IPS-18c (cell line): Measurements from ENCODE around the gene SYNE1.
"Not testable (repeated sequence)": the region's sequence is repeated elsewhere in the genome, so short reads cannot be mapped to it uniquely, and the experiment has no call there.

Experiments used
- H3K4me3 ChIP-seq: 2 replicates; pipeline ENCODE4 v1.7.0; 2013; ENCODE audit warnings: low read depth, mild to moderate bottlenecking, low read length, moderate library complexity; ENCODE audit not compliant: insufficient read depth
- H3K9me3 ChIP-seq: one replicate; pipeline ENCODE4 v1.6.1; 2013; ENCODE audit warnings: mild to moderate bottlenecking, low read length, moderate library complexity; ENCODE audit not compliant: control insufficient read depth, insufficient read depth

SYNE1 gene

DNA sequence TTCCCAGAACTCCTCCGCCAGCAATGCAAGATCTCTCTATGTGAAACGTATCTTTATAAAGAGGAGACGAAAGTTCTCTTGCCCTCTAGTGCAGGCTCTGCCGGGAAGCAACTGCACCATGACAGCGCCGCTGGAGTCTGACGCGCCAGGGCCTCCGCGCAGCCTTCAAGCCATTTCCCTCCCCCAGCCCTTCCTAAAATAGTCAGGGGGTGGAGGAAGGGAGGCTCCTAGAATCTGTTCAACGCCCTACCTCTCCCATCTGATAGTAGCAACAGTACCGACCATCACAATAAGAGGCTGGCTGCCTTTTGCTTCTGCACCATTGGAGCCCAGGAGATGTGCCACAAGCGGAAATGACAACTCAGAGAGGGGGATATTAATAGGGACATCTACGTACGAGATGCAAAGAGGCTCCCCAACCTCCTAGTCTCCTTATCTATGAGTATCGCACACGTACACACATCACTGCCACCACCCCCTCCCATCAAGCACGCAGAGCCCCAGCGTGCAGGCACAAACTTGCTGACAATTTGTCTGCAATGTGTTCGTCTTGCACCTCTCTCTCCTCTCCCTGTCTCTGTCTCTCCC lies 1.0 kb downstream of the SYNE1 start:
- Histone ChIP-seq H3K4me3 (peak overlapping the region; percentile 68), H3K9me3 (no peaks in the 10 kb centered on the region)

DNA sequence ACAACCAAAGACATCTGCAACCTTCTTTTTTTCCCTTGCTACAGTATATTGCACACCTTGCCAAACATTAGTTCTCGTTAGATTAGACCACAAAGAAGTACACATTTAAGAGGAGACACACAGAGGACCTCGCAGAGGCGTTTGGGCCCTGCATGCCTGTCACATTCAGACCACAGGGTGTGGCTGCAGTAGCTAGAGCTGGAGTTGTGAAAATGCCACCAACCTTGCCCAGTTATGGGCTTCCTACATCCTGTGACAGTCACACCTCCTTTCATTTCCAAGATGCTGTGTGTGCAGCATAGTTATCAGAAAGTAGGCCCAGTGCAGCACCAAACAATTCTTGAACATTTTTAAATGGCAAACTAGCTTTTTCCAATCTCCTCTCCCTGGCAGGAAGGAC lies 2.4 kb downstream of the SYNE1 start:
- no peak overlapping the region for H3K4me3 ChIP-seq
- H3K9me3 ChIP-seq = no peaks in the 10 kb centered on the region

DNA sequence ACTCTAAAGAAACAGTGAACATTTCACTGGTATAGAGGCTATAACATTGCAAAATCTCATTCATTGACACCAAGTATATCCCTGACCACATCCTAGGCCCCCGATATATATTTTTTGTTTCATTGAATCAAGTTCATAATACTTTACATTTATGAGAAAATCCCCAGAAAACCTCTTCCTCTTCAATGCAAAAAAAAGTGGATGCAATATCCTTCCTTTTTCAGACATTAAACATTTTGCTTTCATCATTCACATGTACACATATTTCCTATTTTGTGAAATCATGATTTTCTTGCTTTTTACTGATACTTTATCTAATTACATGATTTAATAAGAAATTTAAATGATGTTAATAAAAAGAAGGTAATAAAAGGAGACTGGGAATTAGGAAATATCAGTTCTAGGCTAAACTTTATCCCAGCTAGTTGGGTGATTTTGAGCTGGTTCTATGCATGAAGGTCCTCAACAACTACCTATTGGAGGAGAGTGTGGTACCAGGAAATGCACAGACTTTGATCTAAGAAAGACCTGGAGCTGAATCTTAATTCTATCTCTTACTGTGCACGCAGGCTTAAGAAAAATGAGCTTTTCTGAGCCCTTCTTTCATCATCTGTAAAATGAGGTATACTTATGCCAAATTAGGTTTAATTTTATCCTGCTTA lies 4.9 kb downstream of the SYNE1 start:
- Histone ChIP-seq H3K9me3 (no peaks in the 10 kb centered on the region), H3K4me3 (no peak overlapping the region)

DNA sequence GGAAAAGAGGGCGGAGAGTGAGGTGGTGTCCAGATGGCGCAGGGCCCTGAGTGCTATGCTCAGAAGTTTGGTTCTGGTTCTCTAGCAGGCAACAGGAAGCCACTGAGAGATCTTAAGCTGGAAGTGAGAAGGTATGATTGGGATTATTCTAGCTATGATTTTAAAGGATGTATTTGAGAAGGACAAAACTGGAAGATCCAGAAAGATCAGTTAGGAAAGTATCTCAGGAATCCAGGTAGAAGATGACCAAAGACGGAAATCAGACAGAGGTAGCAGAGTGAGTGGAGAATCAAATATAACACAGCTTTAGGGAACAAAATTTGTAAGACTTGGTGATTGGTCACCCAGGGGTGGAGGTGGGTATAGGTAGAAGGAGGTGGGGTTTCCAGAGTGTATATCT lies 5.8 kb downstream of the SYNE1 start:
- Histone ChIP-seq H3K9me3 (no peaks in the 10 kb centered on the region), H3K4me3 (no peak overlapping the region)

DNA sequence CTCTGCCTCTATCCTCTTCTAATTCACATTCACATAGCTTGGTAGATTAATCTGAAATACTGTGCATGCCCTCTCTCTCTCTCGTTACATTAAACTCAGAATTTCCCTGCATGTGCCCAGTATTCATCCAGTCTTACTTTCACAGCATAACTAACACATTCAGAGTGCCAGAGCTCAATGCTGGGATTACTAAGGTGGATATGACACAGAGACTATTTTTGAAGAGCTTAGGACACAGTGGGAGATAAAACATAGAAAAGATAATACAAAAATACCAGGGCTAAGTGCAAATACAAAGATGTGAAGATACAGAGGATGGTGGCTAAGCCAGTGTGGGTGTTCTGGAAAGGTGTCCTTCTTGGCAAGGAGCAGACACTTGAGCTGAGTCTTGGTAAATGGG lies 6.3 kb downstream of the SYNE1 start:
- Histone ChIP-seq H3K4me3 (no peak overlapping the region), H3K9me3 (no peaks in the 10 kb centered on the region)

DNA sequence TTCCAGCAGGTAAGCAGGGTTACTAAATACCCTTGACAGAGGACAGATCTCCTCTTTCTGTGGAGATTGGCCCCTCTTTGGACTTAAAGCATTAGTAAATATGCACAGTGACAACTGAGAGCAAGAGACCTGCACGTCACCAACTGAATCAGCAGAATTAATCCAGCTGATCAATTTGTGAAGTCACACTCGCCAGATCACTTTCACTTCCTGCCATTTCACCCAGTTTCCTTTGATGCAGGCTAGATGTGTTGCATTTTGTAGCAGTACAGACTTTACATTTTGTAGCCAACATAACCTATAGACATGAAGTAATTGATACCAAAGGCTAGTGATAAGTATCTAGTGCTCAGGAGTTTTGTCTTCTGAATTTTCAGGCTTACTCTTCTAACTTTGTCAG lies 11.9 kb downstream of the SYNE1 start:
- no peak overlapping the region for H3K4me3 ChIP-seq
- H3K9me3 ChIP-seq = no peaks in the 10 kb centered on the region

DNA sequence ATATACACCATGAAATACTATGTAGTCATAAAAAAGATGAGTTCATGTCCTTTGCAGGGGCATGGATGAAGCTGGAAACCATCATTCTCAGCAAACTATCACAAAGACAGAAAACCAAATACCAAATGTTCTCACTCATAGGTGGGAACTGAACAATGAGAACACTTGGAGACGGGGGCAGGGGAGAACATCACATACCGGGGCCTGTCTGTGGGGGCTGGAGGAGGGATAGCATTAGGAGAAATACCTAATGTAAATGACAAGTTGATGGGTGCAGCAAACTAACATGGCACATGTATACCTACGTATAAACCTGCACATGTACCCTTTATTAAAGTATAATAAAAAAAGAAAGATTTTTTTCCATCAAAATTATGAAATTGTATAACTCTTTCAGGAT lies 22.4 kb downstream of the SYNE1 start:
- H3K4me3 ChIP-seq, H3K9me3 ChIP-seq: not testable (repeated sequence)

DNA sequence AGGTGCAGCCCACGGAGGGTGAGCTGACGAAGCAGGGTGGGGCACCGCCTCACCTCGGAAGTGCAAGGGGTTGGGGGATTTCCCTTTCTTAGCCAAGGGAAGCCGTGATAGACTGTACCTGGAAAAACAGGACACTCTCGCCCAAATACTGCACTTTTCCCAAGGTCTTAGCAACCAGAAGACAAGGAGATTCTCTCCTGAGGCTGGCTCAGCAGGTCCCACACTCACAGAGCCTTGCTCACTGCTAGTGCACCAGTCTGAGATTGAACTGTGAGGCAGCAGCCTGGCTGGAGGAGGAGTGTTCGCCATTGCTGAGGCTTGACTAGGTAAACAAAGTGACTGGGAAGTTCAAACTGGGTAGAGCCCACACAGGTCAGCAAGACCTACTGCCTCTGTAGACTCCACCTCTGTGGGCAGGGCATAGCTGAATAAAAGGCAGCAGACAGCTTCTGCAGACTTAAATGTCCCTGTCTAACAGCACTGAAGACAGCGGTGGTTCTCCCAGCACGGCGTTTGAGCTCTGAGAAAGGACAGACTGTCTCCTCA lies 28.0 kb downstream of the SYNE1 start:
- H3K9me3 ChIP-seq = no peaks in the 10 kb centered on the region
- H3K4me3 ChIP-seq = no peak overlapping the region

DNA sequence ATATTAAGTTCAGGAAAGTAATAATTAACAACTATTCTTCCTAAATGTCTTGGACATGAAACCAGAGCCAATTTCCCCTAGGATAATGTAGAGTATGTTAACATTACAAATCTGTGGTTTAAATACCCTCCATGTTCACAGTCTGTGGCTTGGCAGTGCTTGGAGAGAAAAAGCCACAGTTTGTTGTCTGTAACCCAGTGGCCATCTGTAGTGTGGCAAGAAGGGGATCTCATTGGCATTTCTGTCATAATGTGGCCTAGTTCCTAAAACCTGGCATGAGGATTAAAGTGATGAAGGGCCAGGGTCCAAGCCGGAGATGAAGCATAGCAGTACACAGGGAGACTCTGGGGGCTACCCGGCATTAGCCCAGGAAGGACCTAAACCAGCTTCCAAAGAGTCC lies 31.2 kb downstream of the SYNE1 start:
- H3K4me3 ChIP-seq = no peak overlapping the region
- no peaks in the 10 kb centered on the region for H3K9me3 ChIP-seq

DNA sequence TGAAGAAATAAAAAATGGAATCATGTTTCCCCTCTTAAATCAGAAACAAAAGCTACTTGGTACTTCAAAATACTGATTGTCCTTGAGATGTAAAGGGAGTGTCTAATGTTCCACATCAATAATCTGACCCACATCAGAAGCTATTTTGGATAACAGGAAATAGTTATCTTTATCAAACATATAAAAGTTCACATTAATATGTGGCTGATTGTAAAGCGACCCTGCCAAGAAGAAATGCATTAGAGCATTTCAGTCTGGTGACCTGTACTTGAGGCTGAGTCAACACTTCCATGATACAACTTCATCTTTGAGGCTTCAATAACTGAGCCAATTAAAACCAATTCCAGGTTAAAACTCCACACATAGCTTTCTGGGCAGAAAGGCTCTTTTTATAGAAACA lies 31.8 kb downstream of the SYNE1 start:
- H3K4me3 ChIP-seq = no peak overlapping the region
- H3K9me3 ChIP-seq = no peaks in the 10 kb centered on the region

DNA sequence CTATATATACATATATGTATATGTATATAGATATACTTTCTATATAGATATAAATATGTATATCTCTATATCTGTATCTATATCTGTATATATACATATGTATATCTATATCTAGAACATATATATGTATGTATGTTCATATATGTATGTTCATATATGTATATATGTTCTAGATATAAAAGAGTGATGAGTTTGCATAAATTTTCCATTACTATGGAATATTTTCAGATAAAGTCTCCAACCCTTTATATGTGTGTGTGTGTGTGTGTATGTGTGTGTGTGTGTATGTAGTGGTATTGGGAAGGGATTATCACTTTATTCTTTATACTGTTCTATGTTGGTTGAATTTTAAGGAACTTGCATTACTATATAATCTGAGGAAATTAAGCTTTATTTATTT lies 33.3 kb downstream of the SYNE1 start:
- Histone ChIP-seq H3K4me3 (no peak overlapping the region), H3K9me3 (no peaks in the 10 kb centered on the region)

DNA sequence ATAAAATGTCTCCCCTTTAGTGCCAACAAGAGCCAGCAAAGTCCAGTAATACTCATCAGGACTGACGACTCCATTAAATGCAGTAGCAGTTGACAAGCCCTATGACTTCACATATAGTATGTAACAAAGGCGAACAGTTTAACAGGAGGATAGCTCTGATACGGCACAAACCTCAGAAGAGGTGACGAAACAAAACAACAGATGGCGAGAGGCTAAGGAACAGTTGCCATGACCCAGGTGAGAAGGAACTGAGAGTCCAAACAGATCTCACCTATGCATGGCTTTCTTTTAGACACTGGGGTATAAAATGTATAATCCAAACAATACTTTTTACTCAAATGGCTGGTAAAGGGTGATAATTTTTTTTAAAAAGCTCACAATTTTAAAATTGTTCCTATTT lies 37.1 kb downstream of the SYNE1 start:
- H3K4me3 ChIP-seq = no peak overlapping the region
- no peaks in the 10 kb centered on the region for H3K9me3 ChIP-seq

DNA sequence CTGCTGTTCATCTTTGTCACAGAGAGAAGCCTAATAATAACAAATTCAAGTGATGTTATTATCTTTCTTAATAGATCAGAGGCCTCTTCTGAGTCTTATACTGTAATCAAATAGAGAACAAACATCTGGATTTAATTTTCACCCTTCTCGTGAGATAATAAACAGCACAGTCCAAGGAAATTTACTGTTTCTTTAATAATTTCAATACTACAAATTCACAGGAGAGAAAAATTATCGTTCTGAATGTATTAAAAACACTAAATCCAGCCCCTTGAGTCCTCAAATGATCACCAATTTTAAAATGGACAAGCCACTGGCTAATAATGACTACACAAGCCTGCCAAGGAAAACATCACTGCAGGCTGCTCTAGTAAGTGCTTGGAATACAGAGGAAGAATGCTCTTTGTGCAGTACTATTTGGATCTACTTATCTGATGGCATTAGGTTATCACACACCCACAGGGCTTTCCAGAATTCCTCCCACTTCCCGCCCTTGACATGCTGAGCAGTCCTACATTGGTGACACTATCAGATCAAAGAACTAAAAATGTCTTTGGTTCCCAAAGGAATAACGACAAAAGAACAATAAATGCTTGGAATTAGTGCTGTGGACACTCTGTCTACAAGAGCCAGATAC lies 38.1 kb downstream of the SYNE1 start:
- Histone ChIP-seq H3K9me3 (no peaks in the 10 kb centered on the region), H3K4me3 (no peak overlapping the region)

DNA sequence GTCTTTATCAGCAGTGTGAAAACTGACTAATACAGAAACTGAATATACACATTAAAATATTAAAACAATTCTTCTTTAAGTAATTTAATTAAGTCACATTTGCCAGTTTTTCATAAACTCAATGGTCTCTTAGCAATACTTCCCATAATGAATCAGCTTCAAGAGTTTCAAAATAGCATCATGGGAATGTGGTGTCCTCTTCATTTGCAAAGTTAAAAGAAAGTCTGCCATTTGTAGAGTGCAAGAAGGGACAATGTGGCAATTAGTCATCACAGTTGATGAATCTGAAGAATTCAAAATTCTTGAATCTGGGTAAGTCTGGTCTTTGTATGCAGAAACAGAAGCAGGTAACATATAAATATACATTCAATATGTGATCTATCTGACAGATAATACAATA lies 38.7 kb downstream of the SYNE1 start:
- H3K9me3 ChIP-seq = no peaks in the 10 kb centered on the region
- no peak overlapping the region for H3K4me3 ChIP-seq

DNA sequence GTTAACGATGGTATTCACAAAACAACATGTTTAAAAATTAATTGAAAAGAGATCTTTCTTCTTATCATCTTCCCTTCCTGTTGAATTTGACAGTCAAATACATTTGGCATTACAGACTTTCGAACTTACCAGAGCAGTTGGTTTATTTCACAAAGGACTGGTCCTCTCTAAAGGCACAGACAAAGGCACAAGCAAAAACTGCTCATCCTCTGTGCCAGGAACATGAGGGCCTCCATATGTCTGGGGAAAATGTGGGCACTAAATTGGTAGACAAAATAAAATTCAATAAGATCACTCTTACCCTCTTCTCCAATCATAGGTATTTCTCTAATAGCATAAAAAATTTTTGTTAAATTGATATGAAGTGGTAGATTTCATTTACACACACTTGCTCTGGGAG lies 40.4 kb downstream of the SYNE1 start:
- H3K9me3 ChIP-seq = no peaks in the 10 kb centered on the region
- no peak overlapping the region for H3K4me3 ChIP-seq

DNA sequence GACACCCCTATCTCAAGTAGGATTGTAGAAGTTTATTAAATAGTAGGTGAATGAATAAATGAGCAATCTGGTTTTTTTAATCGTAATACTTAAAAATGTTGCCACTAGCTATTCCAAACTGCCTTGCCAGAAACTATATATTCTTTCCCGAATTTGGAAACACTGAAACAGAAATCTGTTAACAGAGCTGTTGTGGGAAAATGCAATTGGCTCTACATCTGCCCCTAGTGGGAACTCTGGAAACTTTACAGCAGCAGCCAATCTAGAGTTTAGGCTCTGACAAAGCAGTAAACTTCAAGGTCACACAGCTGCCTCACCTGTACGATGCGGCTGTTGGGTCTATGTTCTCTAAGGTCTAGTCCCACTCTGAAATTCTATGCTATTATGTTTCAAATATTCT lies 41.7 kb downstream of the SYNE1 start:
- H3K9me3 ChIP-seq = no peaks in the 10 kb centered on the region
- no peak overlapping the region for H3K4me3 ChIP-seq

DNA sequence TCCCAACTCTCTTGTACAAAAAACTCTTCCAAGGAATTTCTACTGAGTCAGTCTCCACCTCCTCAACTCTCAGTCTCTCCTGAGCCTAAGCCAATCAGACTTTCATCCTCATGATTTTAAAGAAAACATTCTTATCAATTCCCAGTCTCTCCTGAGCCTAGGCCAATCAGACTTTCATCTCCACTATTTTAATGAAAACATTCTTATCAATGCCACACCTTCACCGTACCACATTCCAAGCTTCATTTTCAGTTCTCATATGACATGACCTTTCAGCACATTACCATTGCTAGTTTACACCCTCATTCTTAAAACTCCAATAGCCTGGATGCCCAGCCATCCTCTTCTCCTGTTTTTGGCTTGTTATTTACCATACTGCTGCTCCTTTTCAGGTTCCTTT lies 42.5 kb downstream of the SYNE1 start:
- Histone ChIP-seq H3K4me3 (no peak overlapping the region), H3K9me3 (no peaks in the 10 kb centered on the region)

DNA sequence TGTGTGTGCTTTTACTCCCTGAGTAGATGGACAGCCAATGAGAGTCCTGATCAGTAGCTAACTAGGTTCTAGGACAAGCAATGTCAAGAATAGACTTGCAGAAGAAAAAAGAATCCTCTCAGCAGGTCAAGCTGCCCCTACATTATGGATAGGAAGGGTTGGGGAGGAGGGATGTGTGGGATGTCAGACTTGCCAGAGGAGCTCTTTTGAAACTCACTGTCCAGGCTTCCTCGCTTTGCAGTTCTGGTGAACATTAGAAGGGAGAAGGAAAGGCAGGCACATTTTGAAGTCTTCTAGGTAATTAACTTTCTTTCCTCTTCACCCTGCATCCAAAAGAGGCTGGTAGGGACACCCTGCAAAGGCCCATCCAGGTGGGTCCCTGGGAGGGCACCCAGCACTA lies 48.7 kb downstream of the SYNE1 start:
- H3K4me3 ChIP-seq = no peak overlapping the region
- no peaks in the 10 kb centered on the region for H3K9me3 ChIP-seq
